OCI-LY7 (cell line): ENCODE data around the gene BFSP1. TPM values are rescaled to one million over a fixed set of nuclear protein-coding genes. Genes with fewer than 3 reads are reported as not detected.

ENCODE experiments used
- BruUV-seq: library from RNA; stranded (reverse); fragments of 400-500 nt; replicated peaks from 2 replicates; lab custom pipeline; 2021; lab: Mats Ljungman, UMichigan
- CTCF ChIA-PET: fragments of 300-600 bp; sonication (Branson Sonifier 250); formaldehyde crosslinking; loops from one replicate; lab custom pipeline; 2022; ENCODE audit warnings: antibody characterized with exemption; ENCODE audit not compliant: unreplicated experiment; lab: Charles Lee
- POLR2A ChIA-PET: fragments of 300-600 bp; sonication (Branson Sonifier 250); formaldehyde crosslinking; loops from one replicate; lab custom pipeline; 2022; ENCODE audit warnings: antibody characterized with exemption; lab: Charles Lee
- DNase-seq: peaks from one replicate; pipeline ENCODE4 v3.0.0-alpha.2; 2015; ENCODE audit warnings: low spot score
- H2AFZ ChIP-seq: fragments of 200-600 bp; sonication (generic), shearing (Covaris generic); 2 replicates; pipeline ENCODE4 v1.6.1; 2014; ENCODE audit warnings: mild to moderate bottlenecking, antibody characterized with exemption, low read length, moderate library complexity
- H3K27ac ChIP-seq: fragments of 200-600 bp; sonication (generic); 2 replicates; pipeline ENCODE4 v1.5.1; 2014; ENCODE audit warnings: mixed run types, low read depth, mild to moderate bottlenecking, moderate library complexity, low read length, inconsistent platforms; ENCODE audit not compliant: poor library complexity, severe bottlenecking
- H3K36me3 ChIP-seq: fragments of 200-600 bp; sonication (generic); 2 replicates; pipeline ENCODE4 v1.6.1; 2014; ENCODE audit warnings: mild to moderate bottlenecking, antibody characterized with exemption, low read length, moderate library complexity, mixed read lengths; ENCODE audit not compliant: insufficient read depth
- H3K4me1 ChIP-seq: fragments of 200-600 bp; sonication (generic); 2 replicates; pipeline ENCODE4 v1.5.1; 2014; ENCODE audit warnings: mild to moderate bottlenecking, low read length; ENCODE audit not compliant: insufficient read depth, poor library complexity, severe bottlenecking
- H3K4me2 ChIP-seq: fragments of 200-600 bp; sonication (generic); 2 replicates; pipeline ENCODE4 v1.6.1; 2014; ENCODE audit warnings: mild to moderate bottlenecking, low read length
- H3K4me3 ChIP-seq: fragments of 200-600 bp; sonication (generic); 2 replicates; pipeline ENCODE4 v1.5.1; 2014; ENCODE audit warnings: mild to moderate bottlenecking, low read depth, low read length; ENCODE audit not compliant: poor library complexity, severe bottlenecking
- H3K79me2 ChIP-seq: fragments of 200-600 bp; sonication (generic); 2 replicates; pipeline ENCODE4 v1.6.1; 2016; ENCODE audit warnings: low read depth, mild to moderate bottlenecking, low read length, moderate library complexity, mixed read lengths; ENCODE audit not compliant: insufficient read depth
- H3K9me2 ChIP-seq: fragments of 200-600 bp; sonication (generic); 2 replicates; pipeline ENCODE4 v1.6.1; 2016; ENCODE audit warnings: mild to moderate bottlenecking, low read length, mixed read lengths; ENCODE audit not compliant: insufficient read depth
- H3K9me3 ChIP-seq: fragments of 200-600 bp; sonication (generic); 2 replicates; pipeline ENCODE4 v1.6.1; 2014; ENCODE audit warnings: mild to moderate bottlenecking, mixed run types, low read length, mixed read lengths
- H4K20me1 ChIP-seq: fragments of 200-600 bp; sonication (generic); 2 replicates; pipeline ENCODE4 v1.6.1; 2014; ENCODE audit warnings: mild to moderate bottlenecking, antibody characterized with exemption, low read length, moderate library complexity, mixed read lengths; ENCODE audit not compliant: insufficient read depth
- CTCF ChIP-seq: fragments of 200-600 bp; sonication (generic); conservative IDR thresholded peaks from 2 replicates; pipeline ENCODE4 v1.5.1; 2014; ENCODE audit warnings: mild to moderate bottlenecking, antibody characterized with exemption, low read length, moderate library complexity, mixed read lengths
- EZH2phosphoT487 ChIP-seq: fragments of 200-600 bp; sonication (generic); IDR thresholded peaks from 2 replicates; pipeline ENCODE4 v1.6.1; 2018; ENCODE audit warnings: low read depth, borderline replicate concordance, mild to moderate bottlenecking, mixed run types, antibody characterized with exemption, low read length, moderate library complexity, mixed read lengths
- intact Hi-C: fragments of 100-400 bp; cut with micrococcal nuclease; formaldehyde crosslinking; loops from one replicate; pipeline ENCODE4 v1.10.0; 2022; ENCODE audit not compliant: unreplicated experiment
- total RNA-seq, 2 experiments: library from RNA; depleted of rRNA in 1 of 2; stranded (reverse); fragments of >200 nt in 1 of 2; shearing (Covaris generic) in 1 of 2; gene quantifications; 2 replicates each; pipeline ENCODE4 v1.2.3, GENCODE V29; 2014 to 2022

BFSP1 gene
- total RNA-seq, 2 experiments from 2014 or later, result not detected

- Histone ChIP-seq H3K27ac (no peak overlapping the region), H3K9me3 (no peaks in the 10 kb centered on the region), H3K9me2 (no peaks in the 10 kb centered on the region), H3K4me1 (no peaks in the 10 kb centered on the region), H3K36me3 (no peaks in the 10 kb centered on the region), H4K20me1 (no peaks in the 10 kb centered on the region), H3K79me2 (no peaks in the 10 kb centered on the region), H2AFZ (no peak overlapping the region), H3K4me3 (no peak overlapping the region), H3K4me2 (no peak overlapping the region)
- BruUV-seq, result no TSS peak
- no peak for DNase-seq
- ChIA-PET CTCF (no interaction called here), POLR2A (interaction anchor here (0.6 kb wide), 1 partner anchor 561 kb away, joined by 3 read pairs; no protein-coding TSS in a partner anchor)
- TF ChIP-seq CTCF, result no peak
- no peak for TF ChIP-seq EZH2phosphoT487
- intact Hi-C loops, result no loop called here
Measured at GRCh38 chr20:17493173-17493572, 38.0 kb downstream of the BFSP1 start.

- Histone ChIP-seq H3K9me2 (no peaks in the 10 kb centered on the region), H3K4me1 (no peaks in the 10 kb centered on the region), H3K9me3 (no peaks in the 10 kb centered on the region), H3K27ac (no peak overlapping the region), H3K4me3 (no peak overlapping the region), H3K4me2 (no peak overlapping the region), H3K79me2 (no peaks in the 10 kb centered on the region), H4K20me1 (no peaks in the 10 kb centered on the region), H3K36me3 (no peaks in the 10 kb centered on the region), H2AFZ (no peak overlapping the region)
- no peak for DNase-seq
- TF ChIP-seq EZH2phosphoT487 (no peak), CTCF (no peak)
- CTCF ChIA-PET, result no interaction called here
- no TSS peak for BruUV-seq
- POLR2A ChIA-PET, result no interaction called here
- intact Hi-C loops, result no loop called here
Measured at GRCh38 chr20:17491488-17491887, 39.7 kb downstream of the BFSP1 start.

GRCh38 chr20:17491041-17491440, 40.1 kb downstream of the BFSP1 start:
- H3K9me3 ChIP-seq, result no peaks in the 10 kb centered on the region
- no peak overlapping the region for H3K27ac ChIP-seq
- no peak overlapping the region for H2AFZ ChIP-seq
- H3K4me3 ChIP-seq, result no peak overlapping the region
- H3K36me3 ChIP-seq, result no peaks in the 10 kb centered on the region
- no peak for TF ChIP-seq EZH2phosphoT487
- no peak for TF ChIP-seq CTCF
- ChIA-PET POLR2A (no interaction called here), CTCF (no interaction called here)
- BruUV-seq, result no TSS peak
- intact Hi-C loops, result no loop called here
- H3K9me2 ChIP-seq, result no peaks in the 10 kb centered on the region
- H3K4me2 ChIP-seq, result no peak overlapping the region
- H3K79me2 ChIP-seq, result no peaks in the 10 kb centered on the region
- DNase-seq, result no peak
- no peaks in the 10 kb centered on the region for H4K20me1 ChIP-seq
- no peaks in the 10 kb centered on the region for H3K4me1 ChIP-seq
